Epithelial cell of esophagus (primary cell): ENCODE data around the gene TIAM1.

Experiments
- DNase-seq: peaks from one replicate; pipeline ENCODE4 v3.0.0; 2010; ENCODE audit warnings: low read depth
- H3K4me3 ChIP-seq: 2 replicates; pipeline ENCODE4 v1.5.1; 2011; ENCODE audit warnings: mild to moderate bottlenecking, low read length, control low read depth
- CTCF ChIP-seq: IDR thresholded peaks from 2 replicates; pipeline ENCODE4 v1.5.1; 2011; ENCODE audit warnings: low read depth, mild to moderate bottlenecking, low read length, control low read depth, inconsistent platforms; ENCODE audit not compliant: insufficient read depth; ENCODE audit errors: missing control alignments

Gene TIAM1

GRCh38 chr21:31354604-31355443 is 10.8 kb upstream of the TIAM1 start:
- TF ChIP-seq CTCF: no peak
- DNase-seq: peak; percentile 99
- no peak overlapping the region for H3K4me3 ChIP-seq

GRCh38 chr21:31354122-31354521 is 10.1 kb upstream of the TIAM1 start:
- no peak for TF ChIP-seq CTCF
- H3K4me3 ChIP-seq: no peak overlapping the region
- DNase-seq: peak; percentile 92

- no peak for TF ChIP-seq CTCF
- H3K4me3 ChIP-seq: no peak overlapping the region
- DNase-seq: no peak
Measured at GRCh38 chr21:31352836-31353235, 8.8 kb upstream of the TIAM1 start.

GRCh38 chr21:31351960-31352359 is 7.9 kb upstream of the TIAM1 start:
- no peak for TF ChIP-seq CTCF
- no peak overlapping the region for H3K4me3 ChIP-seq
- DNase-seq: peak; percentile 59

- peak; percentile 89 for DNase-seq
- no peak overlapping the region for H3K4me3 ChIP-seq
- TF ChIP-seq CTCF: no peak
Measured at GRCh38 chr21:31351438-31351837, 7.4 kb upstream of the TIAM1 start.

- no peak overlapping the region for H3K4me3 ChIP-seq
- no peak for TF ChIP-seq CTCF
- no peak for DNase-seq
Measured at GRCh38 chr21:31349208-31349607, 5.1 kb upstream of the TIAM1 start.

GRCh38 chr21:31348188-31348587 is 4.1 kb upstream of the TIAM1 start:
- DNase-seq: no peak
- H3K4me3 ChIP-seq: no peak overlapping the region
- no peak for TF ChIP-seq CTCF
